ENCODE results near the gene CDK10.

CDK10 gene

GRCh38 chr16:89716916-89717687 is 30.6 kb downstream of the CDK10 start:
- no peak for DNase-seq

DNA sequence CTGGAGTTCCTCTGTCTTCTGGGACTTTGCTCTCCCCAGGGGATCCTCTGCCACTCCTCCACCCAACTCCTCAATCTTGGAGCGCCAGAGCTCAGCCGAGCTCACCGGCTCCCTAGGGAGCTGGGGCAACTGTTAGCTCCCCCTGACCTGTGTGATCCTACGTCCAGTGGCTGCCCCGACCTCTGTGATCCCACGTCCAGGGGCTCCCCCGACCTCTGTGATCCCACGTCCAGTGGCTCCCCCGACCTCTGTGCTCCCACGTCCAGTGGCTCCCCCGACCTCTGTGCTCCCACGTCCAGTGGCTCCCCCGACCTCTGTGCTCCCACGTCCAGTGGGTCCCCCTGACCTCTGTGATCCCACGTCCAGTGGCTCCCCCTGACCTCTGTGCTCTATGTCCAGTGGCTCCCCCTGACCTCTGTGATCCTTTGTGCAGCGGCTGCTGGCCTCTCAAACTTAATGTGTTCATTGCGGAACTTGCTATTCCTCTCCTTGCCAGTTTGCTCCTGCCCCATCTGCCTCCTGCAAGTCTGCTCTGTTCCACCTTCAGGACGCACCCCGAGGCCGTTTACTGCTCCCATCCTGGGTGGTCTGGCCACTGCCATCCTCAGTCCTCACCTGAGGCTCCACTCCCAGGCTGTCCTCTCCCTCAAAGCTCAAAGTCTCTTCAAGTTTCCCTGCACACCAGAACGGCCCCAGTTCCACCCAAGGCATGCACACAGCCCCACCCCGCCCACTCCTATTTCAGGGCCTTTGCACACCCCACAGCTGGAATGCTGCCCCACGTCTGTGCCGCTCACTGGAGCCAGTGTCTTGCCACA is 31.4 kb downstream of the CDK10 start:
- no peak for DNase-seq

DNA sequence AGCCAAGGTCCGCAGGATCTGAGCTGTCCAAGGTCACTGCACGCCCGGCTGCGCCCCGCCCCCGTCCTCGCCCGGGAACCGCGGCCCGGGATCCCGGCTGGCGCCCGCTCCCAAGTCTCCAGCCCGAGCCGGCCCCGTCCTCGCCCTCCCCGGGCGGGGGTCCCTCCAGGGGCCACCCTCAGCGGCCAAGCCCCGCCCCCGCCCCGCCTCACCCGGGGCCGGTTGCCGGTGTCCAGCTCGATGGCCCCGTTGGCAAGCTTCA is 34.0 kb downstream of the CDK10 start:
- DNase-seq, result no peak

- DNase-seq, result no peak
Observed at GRCh38 chr16:89720813-89721545, 34.5 kb downstream of the CDK10 start, which contains the start of the genes VPS9D1 and ZNF276. VPS9D1 (minus strand) TSS chr16:89720898; CDS start chr16:89720861, 37 bp downstream. ZNF276 (plus strand) TSS chr16:89721537; CDS start chr16:89721641, 104 bp downstream.

- no peak for DNase-seq
Observed at GRCh38 chr16:89721546-89722391, 35.3 kb downstream of the CDK10 start.

DNA sequence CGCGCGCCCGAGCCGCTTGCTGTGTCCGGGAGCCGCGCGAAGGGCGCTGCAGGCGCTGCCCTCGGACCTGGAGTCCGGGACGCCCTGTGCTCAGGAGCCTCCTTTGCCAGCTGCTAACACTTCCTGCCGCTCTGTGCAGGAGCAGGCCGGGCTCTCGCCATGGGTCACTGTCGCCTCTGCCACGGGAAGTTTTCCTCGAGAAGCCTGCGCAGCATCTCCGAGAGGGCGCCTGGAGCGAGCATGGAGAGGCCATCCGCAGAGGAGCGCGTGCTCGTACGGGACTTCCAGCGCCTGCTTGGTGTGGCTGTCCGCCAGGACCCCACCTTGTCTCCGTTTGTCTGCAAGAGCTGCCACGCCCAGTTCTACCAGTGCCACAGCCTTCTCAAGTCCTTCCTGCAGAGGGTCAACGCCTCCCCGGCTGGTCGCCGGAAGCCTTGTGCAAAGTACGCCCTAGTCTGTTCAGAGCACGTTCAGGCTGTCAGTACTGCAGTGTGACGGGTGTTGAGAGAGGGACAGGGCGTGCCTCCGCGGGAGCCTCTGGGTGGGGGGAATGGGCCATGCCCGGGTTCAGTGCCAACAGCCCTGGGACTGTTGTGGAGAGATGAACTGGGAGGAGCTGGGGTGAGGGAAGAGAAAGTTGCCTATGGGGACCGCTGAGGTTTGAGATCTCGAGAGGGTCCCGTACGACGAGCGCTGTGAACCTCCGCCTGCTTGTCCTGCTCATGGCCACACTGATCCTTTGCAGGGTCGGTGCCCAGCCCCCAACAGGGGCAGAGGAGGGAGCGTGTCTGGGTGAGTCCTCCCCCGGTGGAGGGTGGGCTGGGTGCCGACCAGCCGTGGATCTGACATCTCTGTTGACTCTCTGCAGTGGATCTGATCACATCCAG is 36.1 kb downstream of the CDK10 start:
- DNase-seq, result no peak

- no peak for DNase-seq
Observed at GRCh38 chr16:89723279-89724250, 37.1 kb downstream of the CDK10 start.

DNA sequence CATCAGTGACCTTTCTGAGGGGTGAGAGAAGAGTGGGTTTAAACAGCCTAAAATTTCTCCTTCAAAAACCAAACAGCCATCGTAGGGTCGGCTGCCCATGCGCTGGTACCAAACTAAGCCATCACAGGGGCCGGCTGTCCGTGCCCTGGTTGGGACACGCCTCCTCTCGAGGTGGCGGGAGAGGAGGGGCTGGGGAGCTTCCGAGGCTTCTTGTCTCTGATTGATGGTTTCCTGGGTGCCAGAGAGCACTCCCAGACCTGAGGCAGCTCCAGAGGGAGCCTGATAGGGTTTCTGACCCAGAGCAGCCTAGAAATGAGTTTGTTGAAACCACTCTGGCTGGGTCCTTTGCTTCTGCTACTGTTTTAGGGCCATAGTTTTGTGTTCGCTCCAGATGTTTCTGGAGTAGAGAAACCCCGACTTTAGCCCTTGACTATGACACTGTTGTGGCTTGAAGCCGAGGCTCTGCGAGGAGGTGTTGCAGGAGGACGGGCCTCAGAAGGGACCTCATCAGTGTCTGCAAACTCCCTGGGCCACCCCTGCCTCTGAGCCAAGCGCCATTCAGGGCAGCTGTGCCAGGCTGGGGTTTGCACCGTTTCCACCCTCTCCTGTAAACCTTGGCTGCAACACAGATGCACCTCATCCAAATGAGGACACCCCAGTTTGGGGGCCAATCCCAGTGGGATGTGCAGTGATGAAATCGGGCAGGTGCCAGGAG is 41.1 kb downstream of the CDK10 start:
- DNase-seq, result no peak

GRCh38 chr16:89729293-89729692 is 42.8 kb downstream of the CDK10 start:
- no peak for DNase-seq

GRCh38 chr16:89729863-89730593 is 43.5 kb downstream of the CDK10 start:
- DNase-seq, result no peak

DNA sequence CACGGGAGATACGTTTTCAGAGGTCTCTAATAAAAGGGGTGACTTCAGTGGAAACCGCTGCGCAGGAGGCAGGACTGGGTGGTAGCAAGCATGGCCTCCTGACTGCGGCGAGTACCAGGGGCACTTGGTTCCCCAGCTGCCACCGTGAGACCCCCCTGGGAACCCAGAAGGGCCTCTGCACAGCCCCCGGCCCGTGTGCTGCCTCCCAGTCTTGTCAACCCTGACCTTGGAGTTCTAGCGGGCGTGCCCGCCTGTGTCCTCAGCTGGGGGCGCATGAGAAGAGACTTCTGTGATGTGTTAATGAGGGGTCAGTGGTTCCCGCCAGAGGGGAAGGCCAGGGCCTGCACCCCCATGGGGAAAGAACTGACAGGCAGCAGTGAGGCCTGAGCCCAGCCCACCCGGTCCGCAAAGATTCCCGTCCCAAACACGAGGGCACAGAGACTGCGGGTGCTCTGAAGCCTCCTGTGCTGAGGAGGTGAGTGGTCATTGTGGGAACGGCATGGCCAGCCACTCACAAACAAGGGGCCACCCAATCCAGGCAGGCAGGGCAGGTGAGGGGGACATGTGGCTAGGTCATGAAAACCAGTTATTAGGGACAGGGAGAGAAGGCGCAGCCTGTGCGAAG is 44.2 kb downstream of the CDK10 start:
- no peak for DNase-seq

- no peak for DNase-seq
Observed at GRCh38 chr16:89732142-89732917, 45.8 kb downstream of the CDK10 start.

- DNase-seq, result no peak
Observed at GRCh38 chr16:89732918-89733242, 46.4 kb downstream of the CDK10 start.

- no peak for DNase-seq
Observed at GRCh38 chr16:89733322-89733721, 46.8 kb downstream of the CDK10 start.

DNA sequence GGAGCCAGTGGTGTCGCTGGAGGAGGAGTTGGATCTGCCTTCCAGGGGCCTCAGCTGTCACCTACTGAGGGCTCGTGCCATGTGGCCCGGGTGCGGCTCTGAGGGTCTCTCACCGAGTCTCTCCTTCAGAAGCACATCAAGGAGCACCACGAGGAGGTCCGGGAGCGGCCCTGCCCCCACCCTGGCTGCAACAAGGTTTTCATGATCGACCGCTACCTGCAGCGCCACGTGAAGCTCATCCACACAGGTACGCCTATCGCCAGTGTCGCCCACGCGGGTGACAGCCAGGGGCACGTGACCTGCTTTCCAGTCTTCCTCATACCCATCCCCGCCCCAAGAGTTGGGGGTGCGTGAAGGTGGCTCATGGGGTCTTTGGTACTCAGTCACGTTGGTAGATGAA is 47.3 kb downstream of the CDK10 start:
- DNase-seq, result no peak

DNA sequence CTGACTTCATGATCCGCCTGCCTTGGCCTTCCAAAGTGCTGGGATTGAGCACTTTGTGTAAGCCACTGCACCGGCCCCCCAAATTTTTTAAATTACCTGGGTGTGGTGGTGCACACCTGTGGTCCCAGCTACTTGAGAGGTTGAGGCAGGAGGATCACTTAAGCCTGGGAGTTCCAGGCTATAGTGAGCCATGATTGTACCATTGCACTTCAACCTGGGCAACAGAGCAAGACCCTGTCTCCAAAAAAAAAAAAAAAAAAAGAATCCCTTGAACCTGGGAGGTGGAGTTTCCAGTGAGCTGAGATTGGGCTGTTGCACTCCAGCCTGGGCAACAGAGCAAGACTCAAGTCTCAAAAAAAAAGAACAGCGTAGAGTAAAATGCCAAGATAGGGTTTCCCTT is 50.1 kb downstream of the CDK10 start:
- DNase-seq, result no peak

DNA sequence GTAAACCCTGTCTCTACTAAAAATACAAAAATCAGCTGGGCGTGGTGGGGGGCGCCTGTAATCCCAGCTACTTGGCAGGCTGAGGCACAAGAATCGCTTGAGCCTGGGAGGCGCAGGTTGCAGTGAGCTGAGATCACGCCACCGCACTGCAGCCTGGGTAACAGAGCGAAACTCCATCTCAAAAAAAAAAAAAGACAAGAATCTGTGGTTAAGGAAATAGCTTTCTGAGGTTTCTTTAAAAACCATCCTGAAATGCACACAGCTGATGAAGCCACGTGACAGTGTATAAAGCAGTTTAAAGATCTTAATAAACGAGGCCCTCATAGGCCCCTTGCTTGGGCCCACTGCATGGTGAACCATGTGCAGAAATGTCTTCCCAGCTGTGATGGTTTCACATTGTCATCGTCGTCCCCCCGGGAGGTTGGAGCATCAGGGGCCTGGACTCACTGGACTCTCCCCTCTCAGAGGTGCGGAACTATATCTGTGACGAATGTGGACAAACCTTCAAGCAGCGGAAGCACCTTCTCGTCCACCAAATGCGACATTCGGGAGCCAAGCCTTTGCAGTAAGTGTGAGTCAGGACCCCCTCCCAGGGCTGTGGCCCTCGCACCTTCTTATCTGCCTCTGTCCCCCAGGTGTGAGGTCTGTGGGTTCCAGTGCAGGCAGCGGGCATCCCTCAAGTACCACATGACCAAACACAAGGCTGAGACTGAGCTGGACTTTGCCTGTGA is 51.0 kb downstream of the CDK10 start:
- DNase-seq, result no peak

Measured in SIG-M5 (cell line).